Anterior cingulate cortex (tissue), 58 donors: ENCODE results near the gene LTBP4.
"Not testable (repeated sequence)": the region's sequence is repeated elsewhere in the genome, so short reads cannot be mapped to it uniquely, and the experiment has no call there.

Experiments used
- DNase-seq, 58 donors: peaks; one replicate each; lab custom pipeline; 2025; lab: John Stamatoyannopoulos, UW

LTBP4 gene

DNA sequence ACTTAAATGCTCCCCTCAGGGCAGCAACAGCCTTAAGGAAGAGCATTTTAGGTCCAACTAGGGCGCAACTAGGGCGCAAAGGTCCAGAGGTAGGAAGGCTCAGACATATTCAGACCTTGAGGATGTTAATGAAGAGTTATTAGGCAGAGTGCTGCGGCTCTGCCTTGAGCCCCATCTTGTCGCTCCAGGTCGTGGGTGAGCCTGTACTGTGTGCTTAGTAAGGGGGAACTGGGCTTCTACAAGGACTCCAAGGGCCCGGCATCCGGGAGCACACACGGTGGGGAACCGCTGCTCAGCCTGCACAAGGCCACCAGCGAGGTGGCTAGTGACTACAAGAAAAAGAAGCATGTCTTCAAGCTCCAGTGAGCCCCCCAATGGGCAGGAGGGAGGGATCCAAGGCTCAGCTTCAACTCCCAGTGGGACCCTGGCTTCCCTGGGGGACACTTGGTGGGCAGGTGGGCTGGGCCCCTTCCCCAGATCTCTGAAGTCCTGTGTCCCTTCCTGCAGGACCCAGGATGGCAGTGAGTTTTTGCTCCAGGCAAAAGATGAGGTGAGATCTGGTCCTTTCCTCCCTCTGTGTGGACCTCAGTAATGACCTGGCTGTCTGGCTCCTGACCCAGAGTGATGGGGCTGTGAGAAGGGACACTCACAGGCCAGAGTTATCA, 29.2 kb upstream of the LTBP4 start:
- DNase-seq: no peak

DNA sequence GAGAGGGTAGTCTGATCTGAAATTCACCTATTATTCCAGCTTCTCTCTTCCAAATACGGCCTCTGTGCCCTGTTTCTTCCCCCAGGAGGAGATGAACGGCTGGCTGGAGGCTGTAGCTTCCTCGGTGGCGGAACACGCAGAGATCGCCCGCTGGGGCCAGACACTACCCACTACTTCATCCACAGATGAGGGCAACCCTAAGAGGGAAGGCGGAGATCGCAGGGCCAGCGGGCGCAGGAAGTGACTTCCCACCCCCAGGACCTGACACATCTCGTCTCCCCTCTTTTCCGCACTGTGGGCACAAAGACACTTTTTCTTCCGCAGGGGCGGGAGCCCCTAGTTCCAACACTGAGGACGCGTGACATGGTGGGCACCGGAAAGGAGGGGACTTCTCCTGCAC, 25.8 kb upstream of the LTBP4 start:
- DNase-seq: no peak

DNA sequence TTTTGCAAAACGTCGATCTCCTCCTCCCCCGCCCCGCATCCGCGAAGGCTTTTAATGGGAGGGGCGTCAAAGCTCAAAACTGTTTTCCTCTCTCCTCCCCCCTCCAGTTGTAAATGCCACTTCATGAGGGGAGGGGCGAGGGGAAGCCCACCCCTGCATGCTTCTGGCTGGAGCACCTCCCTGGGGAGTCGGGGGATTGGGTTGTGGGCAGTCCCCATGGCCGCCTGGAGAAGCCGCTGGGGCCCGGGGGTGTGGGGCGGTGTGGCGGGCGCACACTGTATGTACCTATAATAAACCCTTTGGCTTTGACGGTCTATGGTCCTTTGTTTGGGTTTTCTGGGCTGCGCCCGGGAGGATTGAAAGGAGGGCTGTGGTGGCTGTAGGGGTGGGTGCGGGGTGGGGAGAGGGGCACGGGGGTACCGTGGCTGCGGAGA, 25.0 kb upstream of the LTBP4 start:
- DNase-seq: no peak

DNA sequence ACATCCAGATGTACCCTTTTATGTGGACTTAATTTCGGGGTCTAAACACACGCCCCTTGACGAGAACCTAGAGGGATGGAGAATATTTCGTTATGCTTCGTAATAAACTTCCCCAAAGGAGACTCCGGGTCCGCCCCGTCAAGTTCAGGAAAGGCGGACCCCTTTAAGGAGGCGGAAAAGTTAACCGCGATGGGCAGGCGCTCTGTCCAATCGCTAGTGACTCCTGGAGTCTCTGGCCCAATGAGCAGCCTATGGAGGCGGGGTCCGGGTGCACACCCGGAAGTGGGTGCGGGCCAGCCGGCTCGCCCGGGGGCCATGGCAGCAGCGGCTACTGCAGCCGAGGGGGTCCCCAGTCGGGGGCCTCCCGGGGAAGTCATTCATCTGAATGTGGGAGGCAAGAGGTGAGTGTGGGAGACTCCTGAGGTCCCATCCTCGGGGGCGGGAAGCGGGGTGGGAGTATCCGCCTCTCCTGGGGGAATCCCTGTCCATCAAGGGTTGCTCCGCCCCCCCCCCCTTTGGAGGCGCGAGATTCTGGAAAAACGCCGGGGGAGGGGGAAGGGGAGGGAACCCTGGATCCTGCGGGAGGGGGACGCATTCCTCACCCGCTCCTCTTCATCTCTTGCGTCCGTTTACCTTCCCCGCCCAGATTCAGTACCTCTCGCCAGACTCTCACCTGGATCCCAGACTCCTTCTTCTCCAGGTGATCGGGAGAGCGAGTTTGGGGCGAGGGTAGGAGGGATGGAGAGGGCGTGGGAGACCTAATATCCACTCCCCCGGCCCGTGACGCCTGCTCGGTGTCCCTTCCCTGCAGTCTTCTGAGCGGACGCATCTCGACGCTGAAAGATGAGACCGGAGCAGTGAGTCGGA, 24.4 kb upstream of the LTBP4 start, which contains the start of gene SHKBP1:
SHKBP1 (plus strand) TSS at position 289 of the 867 bp plus-strand sequence; CDS start at position 316, 27 bp downstream.
- peak; percentile 55 to 93 (median 86) for DNase-seq

DNA sequence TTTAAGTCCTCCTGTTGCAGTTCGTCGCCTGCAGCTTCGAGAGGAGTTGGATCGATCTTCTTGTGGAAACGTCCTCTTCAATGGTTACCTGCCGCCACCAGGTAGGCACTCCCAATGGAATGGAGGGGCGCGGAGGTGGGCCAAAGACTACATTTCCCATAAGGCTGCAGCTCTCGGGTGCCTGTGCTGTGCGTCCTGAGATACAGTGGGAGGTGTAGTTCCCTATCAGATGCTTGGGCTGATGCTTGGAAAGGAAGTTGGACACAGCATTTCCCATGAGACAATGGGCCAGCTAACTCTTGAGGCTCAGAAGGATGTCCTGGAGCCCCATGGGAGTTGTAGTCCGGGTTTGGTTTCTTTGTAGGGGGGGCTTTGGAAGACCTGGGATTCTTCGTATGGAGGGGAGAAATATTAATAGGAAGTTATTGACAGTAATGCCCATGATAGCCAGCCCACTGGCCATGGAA, 22.7 kb upstream of the LTBP4 start:
- DNase-seq: peak in 34 of 58 donors; percentile 5 to 72 (median 30)

DNA sequence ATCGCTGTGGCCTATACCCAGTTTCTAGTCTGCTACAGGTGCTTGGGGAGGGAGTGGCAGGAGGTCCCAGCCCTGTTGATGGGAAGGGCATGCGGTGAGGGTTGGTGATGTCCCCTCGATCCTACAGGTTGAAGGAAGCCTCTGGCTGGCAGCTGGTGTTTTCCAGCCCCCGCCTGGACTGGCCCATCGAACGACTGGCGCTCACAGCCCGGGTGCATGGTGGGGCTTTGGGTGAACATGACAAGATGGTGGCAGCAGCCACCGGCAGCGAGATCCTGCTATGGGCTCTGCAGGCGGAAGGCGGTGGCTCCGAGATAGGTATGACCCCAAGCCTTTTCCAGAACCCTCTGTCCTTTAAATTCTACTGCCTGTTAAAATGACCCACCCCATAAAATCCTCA, 20.6 kb upstream of the LTBP4 start:
- DNase-seq: no peak

DNA sequence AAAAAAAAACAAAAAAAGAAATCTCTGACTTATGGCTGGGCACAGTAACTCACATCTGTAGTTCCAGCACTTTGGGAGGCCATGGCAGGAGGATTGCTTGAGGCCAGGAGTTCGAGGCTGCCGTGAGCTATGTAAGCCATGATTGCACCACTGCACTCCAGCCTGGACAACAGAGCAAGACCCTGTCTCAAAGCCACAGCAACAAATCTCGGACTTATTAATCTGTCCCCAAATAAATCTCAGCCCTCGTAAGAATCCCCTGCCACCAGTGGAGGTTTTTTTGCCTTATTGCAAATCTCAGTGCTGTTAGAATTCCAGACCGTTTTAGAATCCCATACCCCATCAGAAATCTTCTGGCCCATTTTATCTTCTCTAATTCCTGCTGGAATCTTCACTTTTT, 19.6 kb upstream of the LTBP4 start:
- no peak for DNase-seq

DNA sequence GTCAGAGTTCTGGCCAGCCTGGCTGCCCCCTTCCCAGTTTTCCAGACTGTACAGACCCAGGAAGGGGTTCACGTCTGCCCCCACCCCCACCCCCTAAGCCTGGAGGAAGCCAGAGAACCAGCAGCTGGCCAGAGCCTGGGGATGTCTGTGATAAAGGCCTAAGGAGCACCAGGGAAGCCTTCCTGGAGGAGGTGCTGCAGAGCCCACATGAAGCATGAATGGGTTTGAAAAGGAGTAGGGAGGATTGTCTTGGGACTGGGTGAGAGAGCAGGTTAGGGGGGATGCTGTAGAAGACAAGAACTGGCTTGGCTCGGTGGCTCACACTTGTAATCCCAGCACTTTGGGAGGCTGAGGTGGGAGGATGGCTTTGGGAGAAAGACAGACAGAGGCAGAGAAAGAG, 18.7 kb upstream of the LTBP4 start:
- DNase-seq: no peak

DNA sequence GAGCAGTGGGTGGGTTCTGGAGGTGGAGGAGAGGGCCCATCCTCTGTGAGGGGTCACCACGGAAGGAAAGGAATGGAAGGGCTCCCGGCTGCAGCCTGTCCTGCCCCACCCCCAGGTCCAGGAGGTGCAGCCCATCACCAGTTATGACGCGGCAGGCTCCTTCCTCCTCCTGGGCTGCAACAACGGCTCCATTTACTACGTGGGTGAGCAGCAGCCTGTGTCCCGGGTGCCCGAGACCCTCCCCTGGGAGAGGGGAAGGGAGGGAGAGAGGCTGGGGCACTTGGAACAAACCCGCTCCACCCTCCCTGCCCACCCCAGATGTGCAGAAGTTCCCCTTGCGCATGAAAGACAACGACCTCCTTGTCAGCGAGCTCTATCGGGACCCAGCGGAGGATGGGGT, 17.9 kb upstream of the LTBP4 start:
- peak in 2 of 58 donors; percentile 29 to 37 for DNase-seq

DNA sequence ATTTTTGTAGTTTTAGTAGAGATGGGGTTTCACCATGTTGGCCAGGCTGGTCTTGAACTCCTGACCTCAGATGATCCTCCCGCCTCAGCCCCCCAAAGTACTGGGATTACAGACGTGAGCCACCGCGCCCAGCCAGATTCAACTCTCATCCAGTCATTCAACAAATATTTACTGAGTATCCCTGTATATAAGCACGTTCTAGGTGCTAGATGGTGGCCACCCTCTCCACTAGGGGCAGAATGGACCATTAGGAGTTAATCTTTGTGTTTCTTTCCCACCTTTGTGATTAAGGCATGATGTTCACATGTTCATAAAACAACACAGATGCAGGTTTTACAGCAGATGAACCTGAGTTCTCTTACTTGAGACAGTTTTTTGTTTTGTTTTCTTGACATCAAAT, 17.2 kb upstream of the LTBP4 start:
- DNase-seq: no peak

DNA sequence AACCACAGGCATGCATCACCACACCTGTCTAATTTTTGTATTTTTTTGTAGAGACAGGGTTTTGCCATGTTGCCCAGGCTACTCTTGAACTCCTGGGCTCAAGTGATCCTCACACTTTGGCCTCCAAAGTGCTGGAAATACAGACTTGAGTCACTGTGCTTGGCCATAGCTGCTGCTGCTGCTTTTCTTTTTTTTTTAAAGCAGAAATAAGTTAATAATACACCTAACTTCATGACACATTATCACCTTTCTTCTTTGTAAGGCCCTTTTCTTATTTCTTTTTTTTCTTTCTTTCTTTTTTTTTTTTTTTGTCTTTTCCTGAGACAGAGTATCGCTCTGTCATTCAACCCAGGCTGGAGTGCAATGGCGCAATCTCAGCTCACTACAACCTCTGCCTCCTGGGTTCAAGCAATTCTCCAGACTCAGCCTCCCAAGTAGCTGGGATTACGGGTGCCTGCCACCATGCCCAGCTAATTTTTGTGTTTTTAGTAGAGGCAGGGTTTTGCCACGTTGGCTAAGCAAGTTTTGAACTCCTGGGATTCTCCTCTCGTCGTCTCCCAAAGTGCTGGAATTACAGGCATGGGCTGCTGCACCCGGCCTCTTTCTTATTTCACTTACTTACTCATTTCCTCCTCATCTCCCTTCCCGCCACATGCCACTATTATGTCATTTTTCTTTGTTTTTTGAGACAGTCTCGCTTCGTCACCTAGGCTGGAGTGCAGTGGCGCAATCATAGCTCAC, 15.8 kb upstream of the LTBP4 start:
- DNase-seq: no peak

DNA sequence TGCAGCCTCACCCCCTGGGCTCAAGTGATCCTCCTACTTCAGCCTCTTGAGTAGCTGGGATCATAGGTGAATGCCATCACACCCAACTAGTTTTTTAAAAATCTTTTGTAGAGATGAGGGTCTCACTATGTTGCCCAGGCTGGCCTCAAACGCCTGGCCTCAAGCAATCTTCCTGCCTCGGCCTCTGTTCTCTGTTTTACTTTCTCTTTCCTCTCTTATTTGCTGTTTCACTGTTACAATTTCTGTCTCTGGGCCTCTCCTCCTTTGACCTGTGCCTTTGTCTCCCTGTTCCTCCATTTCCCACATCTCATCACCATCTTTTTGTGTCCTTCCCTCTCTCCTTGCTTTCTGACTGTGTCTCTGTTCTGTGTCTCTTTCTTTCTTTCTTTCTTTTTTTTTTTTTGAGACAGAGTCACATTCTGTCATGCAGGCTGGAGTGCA, 15.2 kb upstream of the LTBP4 start:
- DNase-seq: no peak

DNA sequence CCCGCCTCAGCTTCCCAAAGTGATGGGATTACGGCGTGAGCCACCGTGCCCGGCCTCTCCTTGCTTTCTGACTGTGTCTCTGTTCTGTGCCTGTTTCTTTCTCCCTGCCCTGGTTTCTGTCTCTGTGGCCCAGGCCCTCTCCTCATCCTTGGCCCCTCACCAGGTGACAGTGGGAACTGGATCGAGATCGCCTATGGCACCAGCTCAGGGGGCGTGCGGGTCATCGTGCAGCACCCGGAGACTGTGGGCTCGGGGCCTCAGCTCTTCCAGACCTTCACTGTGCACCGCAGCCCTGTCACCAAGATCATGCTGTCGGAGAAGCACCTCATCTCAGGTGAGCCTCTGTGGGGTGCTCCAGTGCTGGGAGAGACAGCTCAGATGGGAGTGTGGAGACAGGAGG, 14.6 kb upstream of the LTBP4 start:
- DNase-seq: no peak

DNA sequence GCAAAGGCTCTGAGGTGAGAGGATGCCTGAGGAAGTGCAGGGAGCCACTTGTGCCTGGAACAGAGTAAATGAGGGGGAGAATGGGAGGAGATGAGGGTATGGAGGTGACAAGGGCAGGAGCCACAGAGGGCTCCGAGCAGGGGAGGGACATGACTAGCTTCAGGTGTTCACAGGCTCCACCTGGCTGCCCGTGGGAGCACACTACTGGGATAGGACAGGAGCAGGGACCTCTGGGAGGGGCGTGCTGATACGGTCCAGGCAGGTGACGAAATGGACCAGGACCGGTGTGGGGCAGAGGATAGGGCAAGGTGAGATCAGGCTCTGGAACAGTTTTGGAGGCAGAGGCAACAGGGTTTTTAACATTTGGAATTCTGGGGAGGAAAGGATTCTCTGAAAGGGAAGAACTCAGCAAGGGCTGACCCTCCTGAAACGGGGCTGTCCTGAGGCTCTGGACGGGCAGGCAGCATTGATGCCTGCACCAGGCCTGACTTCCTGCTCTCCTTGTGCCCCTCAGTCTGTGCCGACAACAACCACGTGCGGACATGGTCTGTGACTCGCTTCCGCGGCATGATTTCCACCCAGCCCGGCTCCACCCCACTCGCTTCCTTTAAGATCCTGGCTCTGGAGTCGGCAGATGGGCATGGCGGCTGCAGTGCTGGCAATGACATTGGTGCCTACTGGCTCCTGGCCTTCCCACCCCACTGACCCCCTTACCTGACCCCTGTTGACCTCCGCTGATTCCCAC, 12.9 kb upstream of the LTBP4 start:
- DNase-seq: no peak

DNA sequence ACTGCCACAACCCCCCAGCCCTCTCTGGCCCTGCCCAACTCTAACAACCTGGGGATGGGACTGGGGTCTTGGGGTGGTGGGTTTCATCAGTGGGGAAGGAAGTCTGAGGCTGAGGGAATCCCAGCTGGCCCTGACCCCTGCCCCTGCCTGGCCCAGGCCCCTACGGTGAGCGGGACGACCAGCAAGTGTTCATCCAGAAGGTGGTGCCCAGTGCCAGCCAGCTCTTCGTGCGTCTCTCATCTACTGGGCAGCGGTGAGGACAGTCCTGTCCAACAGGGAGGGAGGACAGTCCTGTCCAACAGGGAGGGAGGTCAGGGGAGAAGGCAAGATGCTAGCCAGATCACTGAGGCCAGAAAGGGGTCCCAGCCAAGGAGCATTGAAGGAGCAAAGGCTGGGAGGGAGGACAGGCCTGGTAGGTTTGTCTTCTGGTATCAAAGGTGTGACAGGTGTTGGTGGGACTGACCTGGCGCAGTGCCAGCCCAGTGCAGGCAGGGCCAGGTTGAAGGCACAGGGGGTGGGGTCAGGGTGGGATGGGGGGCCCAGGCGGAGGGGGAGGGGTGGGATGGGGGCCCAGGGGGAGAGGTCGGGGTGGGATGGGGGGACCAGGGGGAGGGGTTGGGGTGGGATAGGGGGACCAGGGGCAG, 12.1 kb upstream of the LTBP4 start:
- DNase-seq: no peak

DNA sequence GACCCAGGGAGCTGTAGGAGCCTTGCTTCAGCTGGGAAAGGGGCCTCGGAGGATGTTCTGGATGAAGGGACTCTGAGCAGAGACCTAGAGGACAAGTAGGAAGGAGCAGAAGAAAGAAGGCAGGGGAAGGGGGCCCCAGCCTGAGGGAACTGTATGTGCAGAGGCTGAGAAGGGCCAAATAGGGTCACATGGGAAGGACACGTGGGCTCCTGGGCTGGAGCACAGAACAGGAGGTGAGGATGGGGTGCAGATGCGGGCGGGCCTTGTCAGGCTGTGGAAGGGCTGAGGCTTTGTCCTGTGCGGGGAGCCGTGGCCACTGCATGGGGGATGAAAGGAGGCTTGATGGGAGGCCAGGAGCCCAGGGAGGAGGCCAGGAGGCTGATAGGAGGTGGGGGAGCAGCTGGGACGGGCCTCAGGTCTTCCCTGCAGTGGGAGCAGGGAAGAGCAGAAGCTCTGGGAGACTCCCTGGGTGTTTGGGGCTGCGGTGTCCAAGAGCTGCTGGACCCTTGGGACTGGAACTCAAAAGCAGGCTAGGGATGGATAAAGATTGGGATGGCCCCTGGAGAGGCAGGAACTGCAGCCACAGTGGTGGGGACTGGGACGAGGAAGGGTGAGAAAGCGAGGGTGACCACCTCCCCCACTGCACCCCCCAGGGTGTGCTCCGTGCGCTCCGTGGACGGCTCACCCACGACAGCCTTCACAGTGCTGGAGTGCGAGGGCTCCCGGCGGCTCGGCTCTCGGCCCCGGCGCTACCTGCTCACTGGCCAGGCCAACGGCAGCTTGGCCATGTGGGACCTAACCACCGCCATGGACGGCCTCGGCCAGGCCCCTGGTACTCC, 11.4 kb upstream of the LTBP4 start:
- no peak for DNase-seq

DNA sequence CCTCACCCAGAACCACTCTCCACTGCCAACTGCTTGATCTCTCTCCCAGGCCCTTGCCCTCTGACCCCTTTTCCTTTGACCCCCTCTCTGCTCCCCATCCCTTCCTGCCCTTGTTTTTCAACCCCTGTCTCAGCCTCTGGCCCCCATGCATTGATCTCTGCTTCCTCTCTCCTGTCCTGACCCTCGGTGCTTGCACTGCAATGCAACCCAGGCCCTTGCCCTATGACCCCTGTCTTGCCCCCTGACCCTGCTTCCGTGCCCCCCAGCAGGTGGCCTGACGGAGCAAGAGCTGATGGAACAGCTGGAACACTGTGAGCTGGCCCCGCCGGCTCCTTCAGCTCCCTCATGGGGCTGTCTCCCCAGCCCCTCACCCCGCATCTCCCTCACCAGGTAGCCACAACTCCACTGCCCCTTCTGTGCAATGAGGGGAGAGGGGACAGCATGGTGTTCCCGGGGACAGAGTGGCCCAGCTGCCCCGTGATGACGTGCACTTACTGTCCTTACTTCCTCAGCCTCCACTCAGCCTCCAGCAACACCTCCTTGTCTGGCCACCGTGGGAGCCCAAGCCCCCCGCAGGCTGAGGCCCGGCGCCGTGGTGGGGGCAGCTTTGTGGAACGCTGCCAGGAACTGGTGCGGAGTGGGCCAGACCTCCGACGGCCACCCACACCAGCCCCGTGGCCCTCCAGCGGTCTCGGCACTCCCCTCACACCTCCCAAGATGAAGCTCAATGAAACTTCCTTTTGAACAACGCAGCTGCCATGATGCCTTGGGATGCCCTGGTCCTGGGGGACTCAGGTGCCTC, 10.5 kb upstream of the LTBP4 start:
- DNase-seq: no peak

DNA sequence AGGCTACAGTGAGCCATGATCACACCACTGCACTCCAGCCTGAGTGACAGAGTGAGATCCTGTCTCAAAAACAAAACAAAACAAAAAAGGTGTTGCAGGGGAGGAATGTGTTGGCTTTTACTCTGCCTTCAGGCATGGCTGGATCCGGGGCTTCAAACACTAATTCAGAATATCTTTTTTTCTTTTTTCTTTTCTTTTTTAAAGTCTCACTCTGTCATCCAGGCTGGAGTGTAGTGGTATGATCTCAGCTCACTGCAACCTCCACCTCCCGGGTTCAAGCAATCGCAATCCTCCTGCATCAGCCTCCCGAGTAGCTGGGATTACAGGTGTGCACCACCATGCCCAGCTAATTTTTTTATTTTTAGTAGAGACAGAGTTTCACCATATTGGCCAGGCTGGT, 9.4 kb upstream of the LTBP4 start:
- DNase-seq: not testable (repeated sequence)
